Measurements from ENCODE around the gene KLF13. TPM values are rescaled to one million over a fixed set of nuclear protein-coding genes. Genes with fewer than 3 reads are reported as not detected.

Gene KLF13
- total RNA-seq, 2 donors from 2014 or later: 68.9 to 92.3 TPM

GRCh38 chr15:31336593-31337295 lies 10.1 kb downstream of the KLF13 start:
- no peaks in the 10 kb centered on the region for H3K27me3 ChIP-seq
- H3K36me3 ChIP-seq: no peaks in the 10 kb centered on the region
- DNase-seq: no peak
- peaks cover 35% of the 10 kb centered on the region for H3K4me1 ChIP-seq
- intact Hi-C loops (cut with DNase I): no loop called here
- H3K9me3 ChIP-seq: no peaks in the 10 kb centered on the region
- TF ChIP-seq, protein P1, sequence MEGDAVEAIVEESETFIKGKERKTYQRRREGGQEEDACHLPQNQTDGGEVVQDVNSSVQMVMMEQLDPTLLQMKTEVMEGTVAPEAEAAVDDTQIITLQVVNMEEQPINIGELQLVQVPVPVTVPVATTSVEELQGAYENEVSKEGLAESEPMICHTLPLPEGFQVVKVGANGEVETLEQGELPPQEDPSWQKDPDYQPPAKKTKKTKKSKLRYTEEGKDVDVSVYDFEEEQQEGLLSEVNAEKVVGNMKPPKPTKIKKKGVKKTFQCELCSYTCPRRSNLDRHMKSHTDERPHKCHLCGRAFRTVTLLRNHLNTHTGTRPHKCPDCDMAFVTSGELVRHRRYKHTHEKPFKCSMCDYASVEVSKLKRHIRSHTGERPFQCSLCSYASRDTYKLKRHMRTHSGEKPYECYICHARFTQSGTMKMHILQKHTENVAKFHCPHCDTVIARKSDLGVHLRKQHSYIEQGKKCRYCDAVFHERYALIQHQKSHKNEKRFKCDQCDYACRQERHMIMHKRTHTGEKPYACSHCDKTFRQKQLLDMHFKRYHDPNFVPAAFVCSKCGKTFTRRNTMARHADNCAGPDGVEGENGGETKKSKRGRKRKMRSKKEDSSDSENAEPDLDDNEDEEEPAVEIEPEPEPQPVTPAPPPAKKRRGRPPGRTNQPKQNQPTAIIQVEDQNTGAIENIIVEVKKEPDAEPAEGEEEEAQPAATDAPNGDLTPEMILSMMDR (IDR thresholded peaks at IDR 0.05): no peak
- H3K4me3 ChIP-seq: no peak overlapping the region
- H3K27ac ChIP-seq: no peak overlapping the region
- H3K9ac ChIP-seq (ENCODE audit: low read depth in 2 of 2, low read length in 2 of 2): no peak overlapping the region

DNA sequence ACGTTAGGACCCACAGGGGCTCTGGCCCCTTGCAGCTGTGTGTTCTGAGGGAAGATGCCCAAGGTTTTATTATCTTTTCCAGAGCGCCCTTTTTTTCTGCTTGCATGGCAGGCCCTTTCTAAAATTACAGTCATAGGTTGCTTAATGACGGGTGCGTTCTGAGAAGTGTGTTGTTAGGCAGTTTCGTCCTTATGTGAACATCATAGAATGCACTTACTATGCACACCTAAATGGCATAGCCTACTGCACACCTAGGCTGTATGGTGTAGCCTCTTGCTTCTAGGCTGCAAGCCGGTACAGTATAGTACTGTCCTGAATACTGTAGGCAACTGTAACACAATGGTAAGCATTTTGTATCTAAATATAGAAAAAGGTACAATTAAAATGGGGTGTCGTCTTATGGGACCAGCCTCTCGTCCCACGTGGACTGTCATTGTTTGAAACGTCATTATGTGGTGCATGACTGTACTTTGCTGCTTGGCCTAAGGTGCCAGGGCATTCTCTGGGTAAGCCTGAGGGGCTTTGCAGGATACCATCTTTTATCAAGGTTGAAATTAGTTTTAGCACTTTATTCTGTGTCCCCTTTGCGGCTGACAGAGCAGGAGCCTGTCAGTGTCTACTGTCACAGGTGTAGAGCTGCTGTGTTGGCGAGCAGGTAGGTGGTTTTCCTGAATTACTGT lies 10.9 kb downstream of the KLF13 start:
- Histone ChIP-seq H3K9ac (ENCODE audit: low read depth in 2 of 2, low read length in 2 of 2) (peak overlapping the region in 1 of 2 donors; percentile 48), H3K27ac (no peak overlapping the region), H3K4me1 (peaks cover 39% of the 10 kb centered on the region), H3K36me3 (no peaks in the 10 kb centered on the region), H3K27me3 (no peaks in the 10 kb centered on the region), H3K9me3 (no peaks in the 10 kb centered on the region), H3K4me3 (no peak overlapping the region)
- TF ChIP-seq, protein P1 (IDR thresholded peaks at IDR 0.05): no peak
- intact Hi-C loops (cut with DNase I): no loop called here
- DNase-seq: no peak

- Histone ChIP-seq H3K27ac (peak overlapping the region; percentile 43), H3K27me3 (no peaks in the 10 kb centered on the region), H3K4me1 (peaks cover 46% of the 10 kb centered on the region), H3K4me3 (no peak overlapping the region), H3K9ac (ENCODE audit: low read depth in 2 of 2, low read length in 2 of 2) (peak overlapping the region; percentile 17 to 48), H3K9me3 (no peaks in the 10 kb centered on the region), H3K36me3 (no peaks in the 10 kb centered on the region)
- TF ChIP-seq, protein P1 (IDR thresholded peaks at IDR 0.05): no peak
- DNase-seq: no peak
- intact Hi-C loops (cut with DNase I): no loop called here
Observed at GRCh38 chr15:31338318-31338878, 11.8 kb downstream of the KLF13 start.

GRCh38 chr15:31338879-31339557 lies 12.4 kb downstream of the KLF13 start:
- no peaks in the 10 kb centered on the region for H3K9me3 ChIP-seq
- H3K9ac ChIP-seq (ENCODE audit: low read depth in 2 of 2, low read length in 2 of 2): peak overlapping the region; percentile 17 to 48
- intact Hi-C loops (cut with DNase I): no loop called here
- H3K36me3 ChIP-seq: no peaks in the 10 kb centered on the region
- DNase-seq: no peak
- H3K4me1 ChIP-seq: peaks cover 53% of the 10 kb centered on the region
- H3K27me3 ChIP-seq: no peaks in the 10 kb centered on the region
- TF ChIP-seq, protein P1 (IDR thresholded peaks at IDR 0.05): no peak
- no peak overlapping the region for H3K4me3 ChIP-seq
- H3K27ac ChIP-seq: peak overlapping the region; percentile 43

- no peak for DNase-seq
- intact Hi-C loops (cut with DNase I): no loop called here
- TF ChIP-seq, protein P1 (IDR thresholded peaks at IDR 0.05): no peak
- Histone ChIP-seq H3K27ac (peak overlapping the region; percentile 35), H3K36me3 (no peaks in the 10 kb centered on the region), H3K9me3 (no peaks in the 10 kb centered on the region), H3K4me1 (peaks cover 57% of the 10 kb centered on the region), H3K27me3 (no peaks in the 10 kb centered on the region), H3K4me3 (no peak overlapping the region), H3K9ac (ENCODE audit: low read depth in 2 of 2, low read length in 2 of 2) (no peak overlapping the region)
Observed at GRCh38 chr15:31339558-31339895, 12.9 kb downstream of the KLF13 start.
